Activated naive CD4-positive, alpha-beta T cell treated with anti-CD3 and anti-CD28 coated beads, Interleukin-2, amount 50 U/mL, for 16 hours (primary cell): ENCODE data around the gene POP7.
A peak's percentile ranks its signal among the peaks of the same experiment; 100 is the strongest.
"Not testable (repeated sequence)": the region's sequence is repeated elsewhere in the genome, so short reads cannot be mapped to it uniquely, and the experiment has no call there.

Experiments used
- DNase-seq: peaks from one replicate; pipeline ENCODE4 v3.0.0-alpha.2; 2020

The POP7 gene

GRCh38 chr7:100692578-100692961, 13.4 kb upstream of the POP7 start:
- DNase-seq, result no peak

GRCh38 chr7:100693312-100694097, 12.4 kb upstream of the POP7 start:
- DNase-seq, result no peak

- DNase-seq, result peak; percentile 76
Measured at GRCh38 chr7:100694098-100694745, 11.7 kb upstream of the POP7 start, which contains the start of gene GIGYF1. Gene GIGYF1 (minus strand): TSS chr7:100694250. CDS start chr7:100688238, 6,012 bp downstream.

- no peak for DNase-seq
Measured at GRCh38 chr7:100696123-100696521, 9.8 kb upstream of the POP7 start.

- DNase-seq, result no peak
Measured at GRCh38 chr7:100699018-100699417, 6.9 kb upstream of the POP7 start.

- not testable (repeated sequence) for DNase-seq
Measured at GRCh38 chr7:100701089-100701488, 4.8 kb upstream of the POP7 start.

- peak; percentile 81 for DNase-seq
Measured at GRCh38 chr7:100705320-100705752, 585 bp upstream of the POP7 start.

- DNase-seq, result no peak
Measured at GRCh38 chr7:100706672-100707311, 871 bp downstream of the POP7 start.

GRCh38 chr7:100708395-100708794, 2.5 kb downstream of the POP7 start:
- DNase-seq, result no peak

- no peak for DNase-seq
Measured at GRCh38 chr7:100710452-100710851, 4.5 kb downstream of the POP7 start.

GRCh38 chr7:100711369-100711768, 5.4 kb downstream of the POP7 start:
- DNase-seq, result no peak

GRCh38 chr7:100714725-100715124, 8.8 kb downstream of the POP7 start:
- no peak for DNase-seq

- not testable (repeated sequence) for DNase-seq
Measured at GRCh38 chr7:100717073-100717472, 11.2 kb downstream of the POP7 start.

- DNase-seq, result no peak
Measured at GRCh38 chr7:100719523-100720278, 13.8 kb downstream of the POP7 start.

GRCh38 chr7:100720279-100720670, 14.4 kb downstream of the POP7 start, which contains the start of gene EPO:
Gene EPO (plus strand): TSS chr7:100720468. CDS start chr7:100720981, 513 bp downstream.
- DNase-seq, result no peak

- no peak for DNase-seq
Measured at GRCh38 chr7:100720671-100721504, 15.0 kb downstream of the POP7 start.

- no peak for DNase-seq
Measured at GRCh38 chr7:100721505-100721812, 15.5 kb downstream of the POP7 start.

- no peak for DNase-seq
Measured at GRCh38 chr7:100722480-100723212, 16.7 kb downstream of the POP7 start.

GRCh38 chr7:100723732-100724275, 17.9 kb downstream of the POP7 start:
- DNase-seq, result no peak

GRCh38 chr7:100724364-100724763, 18.4 kb downstream of the POP7 start:
- DNase-seq, result not testable (repeated sequence)
